GM06990 (cell line): ENCODE results near the gene SCMH1.

Experiments
- DNase-seq: peaks from one replicate; pipeline ENCODE4 v3.0.0-alpha.2; 2011; ENCODE audit not compliant: insufficient read length; ENCODE audit errors: extremely low read depth
- H3K27me3 ChIP-seq: replicated peaks from 2 replicates; pipeline ENCODE4 v1.6.0; 2011; ENCODE audit warnings: low read length; ENCODE audit not compliant: control insufficient read depth, insufficient read depth
- H3K36me3 ChIP-seq: 2 replicates; pipeline ENCODE4 v1.5.1; 2011; ENCODE audit warnings: low read length; ENCODE audit not compliant: control insufficient read depth, insufficient read depth
- H3K4me3 ChIP-seq: replicated peaks from 2 replicates; pipeline ENCODE4 v1.5.1; 2011; ENCODE audit warnings: low read depth, mild to moderate bottlenecking, control low read depth, low read length
- CTCF ChIP-seq: IDR thresholded peaks from 2 replicates; pipeline ENCODE4 v1.5.1; 2011; ENCODE audit warnings: low read length, control low read depth, mild to moderate bottlenecking, inconsistent platforms; ENCODE audit not compliant: insufficient read depth, poor library complexity, severe bottlenecking

Gene SCMH1

GRCh38 chr1:41003640-41004220, 238.4 kb downstream of the SCMH1 start:
- peaks cover 41% of the 10 kb centered on the region for H3K36me3 ChIP-seq
- TF ChIP-seq CTCF = peak; percentile 65
- no peaks in the 10 kb centered on the region for H3K27me3 ChIP-seq
- DNase-seq = peak; percentile 74
- no peak overlapping the region for H3K4me3 ChIP-seq

GRCh38 chr1:41003127-41003639, 238.9 kb downstream of the SCMH1 start:
- Histone ChIP-seq H3K27me3 (no peaks in the 10 kb centered on the region), H3K36me3 (peaks cover 43% of the 10 kb centered on the region), H3K4me3 (no peak overlapping the region)
- DNase-seq = no peak
- no peak for TF ChIP-seq CTCF

- no peak for TF ChIP-seq CTCF
- H3K36me3 ChIP-seq = peaks cover 32% of the 10 kb centered on the region
Measured at GRCh38 chr1:40998668-40999067, 243.4 kb downstream of the SCMH1 start.

GRCh38 chr1:40997096-40997495, 245.0 kb downstream of the SCMH1 start:
- TF ChIP-seq CTCF = no peak
- Histone ChIP-seq H3K36me3 (peaks cover 30% of the 10 kb centered on the region), H3K27me3 (no peaks in the 10 kb centered on the region), H3K4me3 (no peak overlapping the region)
- DNase-seq = no peak

More at GRCh38 chr1:40998668-40999067, 243.4 kb downstream of the SCMH1 start:
- Histone ChIP-seq H3K4me3 (no peak overlapping the region), H3K27me3 (no peaks in the 10 kb centered on the region)
- DNase-seq = no peak

- Histone ChIP-seq H3K36me3 (peaks cover 32% of the 10 kb centered on the region), H3K4me3 (no peak overlapping the region), H3K27me3 (no peaks in the 10 kb centered on the region)
- DNase-seq = no peak
- no peak for TF ChIP-seq CTCF
Measured at GRCh38 chr1:40989066-40989465, 253.0 kb downstream of the SCMH1 start.

GRCh38 chr1:40988280-40988679, 253.8 kb downstream of the SCMH1 start:
- TF ChIP-seq CTCF = no peak
- Histone ChIP-seq H3K27me3 (no peaks in the 10 kb centered on the region), H3K4me3 (no peak overlapping the region), H3K36me3 (peaks cover 32% of the 10 kb centered on the region)
- DNase-seq = no peak
